ENCODE data around the gene HTRA2. TPM values are rescaled to one million over a fixed set of nuclear protein-coding genes. Genes with fewer than 3 reads are reported as not detected.

The HTRA2 gene
- total and polyA plus RNA-seq, 2 donors, result 42.9 to 70.6 TPM

- DNase-seq (ENCODE audit: low read depth in 6 of 9, low spot score in 9 of 9), result no peak
- Histone ChIP-seq H3K27ac (ENCODE audit: low read depth in 1 of 2, low read length in 1 of 2) (no peak overlapping the region), H3K4me3 (ENCODE audit: low read length in 2 of 2) (no peak overlapping the region), H3K36me3 (ENCODE audit: control insufficient read depth in 2 of 2, insufficient read depth in 2 of 2, low read length in 1 of 2) (peaks cover 20 to 28% of the 10 kb centered on the region in 2 donors), H3K27me3 (ENCODE audit: control insufficient read depth in 2 of 2, insufficient read depth in 1 of 2, low read length in 1 of 2) (peaks cover 6 to 34% of the 10 kb centered on the region in 2 donors), H3K4me1 (ENCODE audit: control insufficient read depth in 2 of 2, insufficient read depth in 2 of 2, low read length in 2 of 2) (peaks cover 11 to 16% of the 10 kb centered on the region in 2 donors), H3K9me3 (ENCODE audit: control insufficient read depth in 2 of 2, insufficient read depth in 1 of 2, low read length in 1 of 2) (peaks cover 3 to 7% of the 10 kb centered on the region in 2 donors)
- 96% methylated on average over 9 of the region's 9 CpGs for whole genome bisulfite sequencing
Measured at GRCh38 chr2:74524005-74524404, 5.7 kb upstream of the HTRA2 start.

DNA sequence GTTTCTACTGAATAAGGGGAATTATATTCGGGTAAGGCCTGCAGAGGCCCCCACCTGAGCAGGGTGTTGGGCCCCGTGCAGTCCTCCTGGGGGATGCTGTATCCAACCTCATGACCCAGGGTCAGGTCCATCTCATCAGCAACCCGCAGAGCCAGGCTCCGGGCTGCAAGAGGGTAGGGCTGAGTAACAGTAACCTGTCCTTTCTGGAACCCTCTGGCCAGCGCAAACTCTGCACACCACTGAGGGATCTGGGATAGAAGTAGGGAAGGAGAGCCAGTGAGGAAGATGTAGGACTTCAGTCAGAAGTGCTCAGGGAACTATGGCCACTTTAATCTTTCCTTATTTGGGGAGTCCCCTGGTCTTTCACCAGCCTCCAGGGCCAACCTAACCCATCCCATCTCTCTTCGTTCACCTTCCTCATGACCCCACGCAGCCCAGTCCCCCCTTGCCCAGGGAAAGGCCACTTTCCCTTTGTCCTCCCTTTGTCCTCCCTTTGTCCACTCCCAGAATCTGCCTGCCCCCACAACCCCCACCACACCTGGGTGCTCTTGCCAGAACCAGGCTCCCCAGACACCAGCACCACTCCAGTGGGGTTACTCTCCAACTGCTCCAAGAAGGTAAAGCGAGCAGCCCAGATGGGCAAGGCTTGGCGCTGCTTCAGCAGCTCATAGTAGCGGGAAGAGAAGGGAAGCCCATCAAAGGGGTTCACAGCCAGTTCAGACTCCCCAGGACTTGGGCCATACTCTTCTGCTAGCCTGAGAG lies 4.6 kb upstream of the HTRA2 start:
- peaks cover 0 to 24% of the 10 kb centered on the region in 2 donors for H3K27me3 ChIP-seq (ENCODE audit: control insufficient read depth in 2 of 2, insufficient read depth in 1 of 2, low read length in 1 of 2)
- H3K9me3 ChIP-seq (ENCODE audit: control insufficient read depth in 2 of 2, insufficient read depth in 1 of 2, low read length in 1 of 2), result peaks cover 3 to 7% of the 10 kb centered on the region in 2 donors
- 98% methylated on average over 10 of the region's 10 CpGs for WGBS
- H3K27ac ChIP-seq (ENCODE audit: low read depth in 1 of 2, low read length in 1 of 2), result no peak overlapping the region
- H3K36me3 ChIP-seq (ENCODE audit: control insufficient read depth in 2 of 2, insufficient read depth in 2 of 2, low read length in 1 of 2), result peaks cover 20 to 28% of the 10 kb centered on the region in 2 donors
- no peak for DNase-seq (ENCODE audit: low read depth in 6 of 9, low spot score in 9 of 9)
- H3K4me3 ChIP-seq (ENCODE audit: low read length in 2 of 2), result no peak overlapping the region
- peaks cover 11 to 17% of the 10 kb centered on the region in 2 donors for H3K4me1 ChIP-seq (ENCODE audit: control insufficient read depth in 2 of 2, insufficient read depth in 2 of 2, low read length in 2 of 2)

- 91% methylated on average over 11 of the region's 11 CpGs for WGBS
- Histone ChIP-seq H3K27ac (ENCODE audit: low read depth in 1 of 2, low read length in 1 of 2) (no peak within 1 kb of the TSS), H3K4me1 (ENCODE audit: control insufficient read depth in 2 of 2, insufficient read depth in 2 of 2, low read length in 2 of 2) (peaks cover 16 to 24% of the 10 kb centered on the region in 2 donors), H3K36me3 (ENCODE audit: control insufficient read depth in 2 of 2, insufficient read depth in 2 of 2, low read length in 1 of 2) (peaks cover 22 to 28% of the 10 kb centered on the region in 2 donors), H3K9me3 (ENCODE audit: control insufficient read depth in 2 of 2, insufficient read depth in 1 of 2, low read length in 1 of 2) (peaks cover 3 to 7% of the 10 kb centered on the region in 2 donors), H3K4me3 (ENCODE audit: low read length in 2 of 2) (no peak within 1 kb of the TSS), H3K27me3 (ENCODE audit: control insufficient read depth in 2 of 2, insufficient read depth in 1 of 2, low read length in 1 of 2) (peaks cover 0 to 16% of the 10 kb centered on the region in 2 donors)
- peak in 1 of 9 donors; percentile 56 for DNase-seq (ENCODE audit: low read depth in 6 of 9, low spot score in 9 of 9)
Measured at GRCh38 chr2:74525717-74526648, 3.8 kb upstream of the HTRA2 start, which contains the start of gene DQX1. Gene DQX1, minus strand, starts transcription at chr2:74526231. Its CDS starts 502 bp downstream, at chr2:74525729.

- no peak for DNase-seq (ENCODE audit: low read depth in 6 of 9, low spot score in 9 of 9)
- Histone ChIP-seq H3K4me1 (ENCODE audit: control insufficient read depth in 2 of 2, insufficient read depth in 2 of 2, low read length in 2 of 2) (peaks cover 21 to 31% of the 10 kb centered on the region in 2 donors), H3K36me3 (ENCODE audit: control insufficient read depth in 2 of 2, insufficient read depth in 2 of 2, low read length in 1 of 2) (peaks cover 29 to 32% of the 10 kb centered on the region in 2 donors), H3K27me3 (ENCODE audit: control insufficient read depth in 2 of 2, insufficient read depth in 1 of 2, low read length in 1 of 2) (peaks cover 0 to 10% of the 10 kb centered on the region in 2 donors), H3K4me3 (ENCODE audit: low read length in 2 of 2) (no peak overlapping the region), H3K27ac (ENCODE audit: low read depth in 1 of 2, low read length in 1 of 2) (no peak overlapping the region), H3K9me3 (ENCODE audit: control insufficient read depth in 2 of 2, insufficient read depth in 1 of 2, low read length in 1 of 2) (peaks cover 3 to 7% of the 10 kb centered on the region in 2 donors)
- WGBS, result 98% methylated on average over 11 of the region's 11 CpGs
Measured at GRCh38 chr2:74526649-74527230, 3.0 kb upstream of the HTRA2 start.

- Histone ChIP-seq H3K36me3 (ENCODE audit: control insufficient read depth in 2 of 2, insufficient read depth in 2 of 2, low read length in 1 of 2) (peaks cover 34 to 37% of the 10 kb centered on the region in 2 donors), H3K27ac (ENCODE audit: low read depth in 1 of 2, low read length in 1 of 2) (no peak overlapping the region), H3K4me1 (ENCODE audit: control insufficient read depth in 2 of 2, insufficient read depth in 2 of 2, low read length in 2 of 2) (peaks cover 21 to 31% of the 10 kb centered on the region in 2 donors), H3K27me3 (ENCODE audit: control insufficient read depth in 2 of 2, insufficient read depth in 1 of 2, low read length in 1 of 2) (peaks cover 0 to 5% of the 10 kb centered on the region in 2 donors), H3K4me3 (ENCODE audit: low read length in 2 of 2) (no peak overlapping the region), H3K9me3 (ENCODE audit: control insufficient read depth in 2 of 2, insufficient read depth in 1 of 2, low read length in 1 of 2) (peaks cover 3 to 7% of the 10 kb centered on the region in 2 donors)
- DNase-seq (ENCODE audit: low read depth in 6 of 9, low spot score in 9 of 9), result no peak
- 96% methylated on average over 9 of the region's 9 CpGs for WGBS
Measured at GRCh38 chr2:74527741-74528140, 2.0 kb upstream of the HTRA2 start.

GRCh38 chr2:74528600-74529356 lies 955 bp upstream of the HTRA2 start:
- no peaks in the 10 kb centered on the region for H3K27me3 ChIP-seq (ENCODE audit: control insufficient read depth in 2 of 2, insufficient read depth in 1 of 2, low read length in 1 of 2)
- H3K36me3 ChIP-seq (ENCODE audit: control insufficient read depth in 2 of 2, insufficient read depth in 2 of 2, low read length in 1 of 2), result peaks cover 41 to 47% of the 10 kb centered on the region in 2 donors
- peak overlapping the region; percentile 80 to 97 for H3K4me3 ChIP-seq (ENCODE audit: low read length in 2 of 2)
- DNase-seq (ENCODE audit: low read depth in 6 of 9, low spot score in 9 of 9), result peak in 1 of 9 donors; percentile 28
- H3K9me3 ChIP-seq (ENCODE audit: control insufficient read depth in 2 of 2, insufficient read depth in 1 of 2, low read length in 1 of 2), result peaks cover 3 to 7% of the 10 kb centered on the region in 2 donors
- 21% methylated on average over 29 of the region's 29 CpGs for WGBS
- peaks cover 21 to 31% of the 10 kb centered on the region in 2 donors for H3K4me1 ChIP-seq (ENCODE audit: control insufficient read depth in 2 of 2, insufficient read depth in 2 of 2, low read length in 2 of 2)
- H3K27ac ChIP-seq (ENCODE audit: low read depth in 1 of 2, low read length in 1 of 2), result peak overlapping the region; percentile 88 to 93

GRCh38 chr2:74530239-74531187 lies 780 bp downstream of the HTRA2 start:
- peaks cover 41 to 47% of the 10 kb centered on the region in 2 donors for H3K36me3 ChIP-seq (ENCODE audit: control insufficient read depth in 2 of 2, insufficient read depth in 2 of 2, low read length in 1 of 2)
- peak overlapping the region; percentile 80 to 97 for H3K4me3 ChIP-seq (ENCODE audit: low read length in 2 of 2)
- peaks cover 3 to 7% of the 10 kb centered on the region in 2 donors for H3K9me3 ChIP-seq (ENCODE audit: control insufficient read depth in 2 of 2, insufficient read depth in 1 of 2, low read length in 1 of 2)
- H3K4me1 ChIP-seq (ENCODE audit: control insufficient read depth in 2 of 2, insufficient read depth in 2 of 2, low read length in 2 of 2), result peaks cover 21 to 31% of the 10 kb centered on the region in 2 donors
- H3K27ac ChIP-seq (ENCODE audit: low read depth in 1 of 2, low read length in 1 of 2), result peak overlapping the region; percentile 88 to 93
- no peaks in the 10 kb centered on the region for H3K27me3 ChIP-seq (ENCODE audit: control insufficient read depth in 2 of 2, insufficient read depth in 1 of 2, low read length in 1 of 2)
- 6% methylated on average over 54 of the region's 54 CpGs for WGBS
- peak in 1 of 9 donors; percentile 49 for DNase-seq (ENCODE audit: low read depth in 6 of 9, low spot score in 9 of 9)
